Kidney (tissue), 14 donors: ENCODE results near the gene ACP7. TPM values are rescaled to one million over a fixed set of nuclear protein-coding genes. Genes with fewer than 3 reads are reported as not detected.

ENCODE experiments used
- DNase-seq, 5 donors: peaks; one replicate each; pipeline ENCODE4 v3.0.0-alpha.2; 2013 to 2020
- FAIRE-seq: peaks from 2 replicates; lab custom pipeline; 2012; peaks lifted over from hg19 to GRCh38; lab: Jason Lieb, UNC
- H3K27ac ChIP-seq, 2 donors: one replicate each; pipeline ENCODE4 v1.7.0; 2013; ENCODE audit warnings: low read depth in 2 of 2, low read length in 2 of 2, inconsistent platforms in 1 of 2
- H3K27me3 ChIP-seq: one replicate; pipeline ENCODE4 v1.7.1; 2013; ENCODE audit warnings: low read length, inconsistent platforms; ENCODE audit not compliant: control insufficient read depth, insufficient read depth
- H3K36me3 ChIP-seq, 3 donors: one replicate each; pipeline versions ENCODE4 v1.7.0 to v1.7.1; 2013; ENCODE audit warnings: low read length in 3 of 3, control low read depth in 1 of 3, inconsistent platforms in 1 of 3; ENCODE audit not compliant: insufficient read depth in 3 of 3, control insufficient read depth in 2 of 3
- H3K4me1 ChIP-seq, 3 donors: one replicate each; pipeline versions ENCODE4 v1.7.0 to v1.7.1; 2013; ENCODE audit warnings: low read length in 3 of 3, inconsistent platforms in 1 of 3, low read depth in 1 of 3; ENCODE audit not compliant: control insufficient read depth in 2 of 3, insufficient read depth in 2 of 3
- H3K4me3 ChIP-seq, 3 donors: one replicate each; pipeline versions ENCODE4 v1.7.0 to v1.8.1; 2013; ENCODE audit warnings: low read length in 3 of 3, control low read depth in 1 of 3, inconsistent platforms in 1 of 3
- H3K9ac ChIP-seq, 3 donors: one replicate each; pipeline versions ENCODE4 v1.7.0 to v1.7.1; 2013; ENCODE audit warnings: low read length in 3 of 3, control low read depth in 1 of 3, inconsistent platforms in 1 of 3
- H3K9me3 ChIP-seq, 3 donors: one replicate each; pipeline versions ENCODE4 v1.7.0 to v1.7.1; 2013; ENCODE audit warnings: low read length in 3 of 3, control low read depth in 1 of 3, inconsistent platforms in 1 of 3; ENCODE audit not compliant: control insufficient read depth in 2 of 3, insufficient read depth in 1 of 3
- intact Hi-C: fragments of 100-400 bp; cut with DNase I; formaldehyde crosslinking; loops from one replicate; pipeline ENCODE4 v1.11.1; 2022
- polyA plus RNA-seq: library from polyadenylated mRNA; stranded (reverse); fragments of 350-450 nt; fragmentation: Illumina TruSeq; extraction: RNeasy Lipid Tissue Mini Kit (QIAGEN cat#74804); gene quantifications from one replicate; pipeline ENCODE4 v1.2.3, GENCODE V29; 2014; ENCODE audit warnings: low read depth, low replicate concordance; ENCODE audit not compliant: insufficient read depth
- total RNA-seq: library from RNA; stranded (reverse); fragmentation: NEBNext Ultra II Directional; extraction: Animal tissue kit (Norgen Biotek cat#: 25700); gene quantifications from one replicate; pipeline ENCODE4 v1.2.1, GENCODE V29; 2021
- TF ChIP-seq, protein P1 (sequence below): IDR thresholded peaks from 3 replicates; pipeline ENCODE4 v1.5.1; 2012; ENCODE audit warnings: mild to moderate bottlenecking, moderate library complexity, borderline replicate concordance; ENCODE audit not compliant: insufficient read depth; ENCODE audit errors: extremely low read depth
- donor health status: control.
- donor health status: control.
- donor health status: control.
- donor health status: control.
- donor health status: control.
- donor health status: DM: yes; HTN: yes; CAD: no.
- donor health status: Normal renal cell carcinoma (clear cell type).

The ACP7 gene
- total and polyA plus RNA-seq, 2 donors from 2014 or later: 0.13 TPM; not detected in 1

DNA sequence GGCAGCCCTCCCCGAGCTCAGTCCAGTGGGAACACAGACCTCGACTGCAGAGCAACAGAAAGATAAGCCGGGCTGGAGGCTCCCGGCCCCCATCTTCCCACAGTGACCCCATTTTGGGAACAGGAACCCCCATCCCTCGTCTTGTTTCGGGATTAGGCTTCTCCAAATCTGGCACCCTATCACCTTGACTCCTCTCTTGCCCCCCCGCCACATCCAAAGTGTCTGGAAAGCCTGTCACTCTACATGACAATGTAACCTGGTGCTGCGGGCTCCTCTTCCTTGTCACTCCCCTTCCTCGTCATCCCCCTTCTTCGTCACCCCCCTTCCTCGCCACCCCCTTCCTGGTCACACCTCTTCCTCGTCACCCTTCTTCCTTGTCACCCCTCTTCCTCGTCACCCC, 51.5 kb downstream of the ACP7 start:
- Histone ChIP-seq H3K27me3 (no peaks in the 10 kb centered on the region), H3K27ac (peak overlapping the region in 1 of 2 donors; percentile 77), H3K9ac (no peak overlapping the region), H3K4me3 (no peak overlapping the region), H3K9me3 (no peaks in the 10 kb centered on the region), H3K36me3 (no peaks in the 10 kb centered on the region), H3K4me1 (peaks cover 0 to 68% (median 30%) of the 10 kb centered on the region in 3 donors)
- TF ChIP-seq, protein P1, sequence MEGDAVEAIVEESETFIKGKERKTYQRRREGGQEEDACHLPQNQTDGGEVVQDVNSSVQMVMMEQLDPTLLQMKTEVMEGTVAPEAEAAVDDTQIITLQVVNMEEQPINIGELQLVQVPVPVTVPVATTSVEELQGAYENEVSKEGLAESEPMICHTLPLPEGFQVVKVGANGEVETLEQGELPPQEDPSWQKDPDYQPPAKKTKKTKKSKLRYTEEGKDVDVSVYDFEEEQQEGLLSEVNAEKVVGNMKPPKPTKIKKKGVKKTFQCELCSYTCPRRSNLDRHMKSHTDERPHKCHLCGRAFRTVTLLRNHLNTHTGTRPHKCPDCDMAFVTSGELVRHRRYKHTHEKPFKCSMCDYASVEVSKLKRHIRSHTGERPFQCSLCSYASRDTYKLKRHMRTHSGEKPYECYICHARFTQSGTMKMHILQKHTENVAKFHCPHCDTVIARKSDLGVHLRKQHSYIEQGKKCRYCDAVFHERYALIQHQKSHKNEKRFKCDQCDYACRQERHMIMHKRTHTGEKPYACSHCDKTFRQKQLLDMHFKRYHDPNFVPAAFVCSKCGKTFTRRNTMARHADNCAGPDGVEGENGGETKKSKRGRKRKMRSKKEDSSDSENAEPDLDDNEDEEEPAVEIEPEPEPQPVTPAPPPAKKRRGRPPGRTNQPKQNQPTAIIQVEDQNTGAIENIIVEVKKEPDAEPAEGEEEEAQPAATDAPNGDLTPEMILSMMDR: no peak
- FAIRE-seq: no peak
- intact Hi-C loops: no loop called here
- peak in 1 of 5 donors; percentile 25 for DNase-seq

DNA sequence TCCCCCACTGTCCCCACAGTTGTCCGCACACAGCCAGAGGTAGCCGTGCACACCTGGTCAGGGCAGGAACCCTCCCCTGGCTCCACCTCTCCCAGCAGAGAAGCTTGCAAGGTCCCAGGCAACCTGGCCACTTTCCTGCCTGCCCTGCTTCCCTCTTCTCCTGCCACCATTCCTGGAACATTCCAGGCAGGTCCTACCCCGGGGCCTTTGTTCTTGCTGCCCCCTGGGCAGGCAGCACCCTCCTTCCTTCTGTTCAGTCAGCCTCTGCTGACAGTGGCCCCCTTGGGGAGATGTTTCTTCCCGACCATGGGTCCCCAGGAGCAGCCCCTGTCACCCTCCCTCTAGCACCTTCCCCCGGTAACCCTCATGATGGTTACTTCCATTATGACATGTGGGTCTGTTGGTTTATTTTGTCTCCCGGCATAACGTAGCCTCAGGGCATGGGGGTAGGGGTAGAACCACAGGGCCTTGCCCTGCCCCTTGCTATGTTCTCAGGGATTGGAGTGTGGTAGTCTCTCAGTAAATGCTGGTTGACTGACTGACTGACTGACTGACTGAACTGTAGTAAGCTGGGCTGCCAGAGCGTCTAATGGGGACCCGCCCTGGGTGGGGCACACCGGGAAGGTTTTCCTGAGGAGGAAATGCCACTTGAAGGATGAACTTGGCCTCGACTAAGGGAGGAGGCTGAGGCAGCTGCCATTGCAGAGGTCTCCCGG, 52.2 kb downstream of the ACP7 start:
- Histone ChIP-seq H3K27ac (peak overlapping the region in 1 of 2 donors; percentile 77), H3K9ac (peak overlapping the region in 1 of 3 donors; percentile 41), H3K9me3 (no peaks in the 10 kb centered on the region), H3K27me3 (no peaks in the 10 kb centered on the region), H3K36me3 (no peaks in the 10 kb centered on the region), H3K4me3 (no peak overlapping the region), H3K4me1 (peaks cover 0 to 63% (median 28%) of the 10 kb centered on the region in 3 donors)
- FAIRE-seq (no peak), DNase-seq (peak in 1 of 5 donors; percentile 33)
- TF ChIP-seq, protein P1: no peak
- intact Hi-C loops: no loop called here

GRCh38 chr19:39137131-39137530, 53.0 kb downstream of the ACP7 start:
- TF ChIP-seq, protein P1: no peak
- Histone ChIP-seq H3K4me3 (no peak overlapping the region), H3K27ac (peak overlapping the region in 1 of 2 donors; percentile 77), H3K9ac (no peak overlapping the region), H3K36me3 (no peaks in the 10 kb centered on the region), H3K4me1 (peaks cover 0 to 57% (median 21%) of the 10 kb centered on the region in 3 donors), H3K27me3 (no peaks in the 10 kb centered on the region), H3K9me3 (no peaks in the 10 kb centered on the region)
- intact Hi-C loops: no loop called here
- FAIRE-seq: no peak
- peak in 1 of 5 donors; percentile 27 for DNase-seq
